KMS-11 (cell line): ENCODE data around the gene SPPL2A.

Source experiments
- H2AFZ ChIP-seq: fragments of 200-600 bp; sonication (generic); 2 replicates; pipeline ENCODE4 v1.6.1; 2016; ENCODE audit warnings: antibody characterized with exemption, mixed run types, low read depth
- H3K27ac ChIP-seq: fragments of 200-600 bp; sonication (generic); 2 replicates; pipeline ENCODE4 v1.6.1; 2016; ENCODE audit warnings: mild to moderate bottlenecking, mixed run types
- H3K27me3 ChIP-seq: fragments of 200-600 bp; sonication (generic); 2 replicates; pipeline ENCODE4 v1.6.1; 2017; ENCODE audit warnings: mild to moderate bottlenecking, low read depth, mixed run types, moderate library complexity; ENCODE audit not compliant: insufficient read depth
- H3K36me3 ChIP-seq: fragments of 200-600 bp; sonication (generic); 2 replicates; pipeline ENCODE4 v1.6.1; 2017; ENCODE audit warnings: mild to moderate bottlenecking, mixed run types; ENCODE audit not compliant: insufficient read depth
- H3K4me1 ChIP-seq: fragments of 200-600 bp; sonication (generic); 2 replicates; pipeline ENCODE4 v1.6.1; 2016; ENCODE audit warnings: mild to moderate bottlenecking, low read depth, mixed run types; ENCODE audit not compliant: poor library complexity, severe bottlenecking
- H3K4me2 ChIP-seq: fragments of 200-600 bp; sonication (generic); 2 replicates; pipeline ENCODE4 v1.7.0; 2016; ENCODE audit warnings: mild to moderate bottlenecking, mixed run types
- H3K4me3 ChIP-seq: fragments of 200-600 bp; sonication (generic); IDR thresholded peaks from 2 replicates; pipeline ENCODE4 v1.6.1; 2017; ENCODE audit warnings: low read depth, low read length, mixed read lengths; ENCODE audit not compliant: insufficient read depth
- H3K79me2 ChIP-seq: fragments of 200-600 bp; sonication (generic); 2 replicates; pipeline ENCODE4 v1.6.1; 2016; ENCODE audit warnings: low read depth, mixed run types; ENCODE audit not compliant: insufficient read depth
- H3K9ac ChIP-seq: fragments of 200-600 bp; sonication (generic); 2 replicates; pipeline ENCODE4 v1.6.1; 2016; ENCODE audit warnings: mild to moderate bottlenecking, mixed run types
- H4K20me1 ChIP-seq: fragments of 200-600 bp; sonication (generic); 2 replicates; pipeline ENCODE4 v1.6.1; 2016; ENCODE audit warnings: mild to moderate bottlenecking, mixed run types; ENCODE audit not compliant: insufficient read depth
- CTCF ChIP-seq: fragments of 200-600 bp; sonication (generic); conservative IDR thresholded peaks from 2 replicates; pipeline ENCODE4 v1.6.1; 2017; ENCODE audit warnings: low read depth, mild to moderate bottlenecking, antibody characterized with exemption, low read length, moderate library complexity, mixed read lengths

The SPPL2A gene

GRCh38 chr15:50786871-50787270 lies 21.4 kb upstream of the SPPL2A start:
- Histone ChIP-seq H3K9ac (no peak overlapping the region), H2AFZ (no peak overlapping the region), H3K27ac (no peak overlapping the region), H3K4me1 (no peaks in the 10 kb centered on the region), H4K20me1 (no peaks in the 10 kb centered on the region), H3K4me3 (no peak overlapping the region), H3K79me2 (no peaks in the 10 kb centered on the region), H3K4me2 (no peak overlapping the region), H3K36me3 (no peaks in the 10 kb centered on the region), H3K27me3 (no peaks in the 10 kb centered on the region)
- TF ChIP-seq CTCF: no peak

- no peak overlapping the region for H3K9ac ChIP-seq
- H3K4me1 ChIP-seq: no peaks in the 10 kb centered on the region
- H3K27me3 ChIP-seq: no peaks in the 10 kb centered on the region
- no peaks in the 10 kb centered on the region for H3K36me3 ChIP-seq
- H4K20me1 ChIP-seq: no peaks in the 10 kb centered on the region
- no peak overlapping the region for H3K4me2 ChIP-seq
- no peak overlapping the region for H3K4me3 ChIP-seq
- no peak for TF ChIP-seq CTCF
- H3K27ac ChIP-seq: no peak overlapping the region
- no peak overlapping the region for H2AFZ ChIP-seq
- H3K79me2 ChIP-seq: no peaks in the 10 kb centered on the region
Observed at GRCh38 chr15:50786438-50786837, 20.9 kb upstream of the SPPL2A start.

GRCh38 chr15:50783895-50784294 lies 18.4 kb upstream of the SPPL2A start:
- Histone ChIP-seq H2AFZ (no peak overlapping the region), H3K4me1 (no peaks in the 10 kb centered on the region), H4K20me1 (no peaks in the 10 kb centered on the region), H3K79me2 (no peaks in the 10 kb centered on the region), H3K4me3 (no peak overlapping the region), H3K4me2 (no peak overlapping the region), H3K9ac (no peak overlapping the region), H3K27ac (no peak overlapping the region), H3K36me3 (no peaks in the 10 kb centered on the region), H3K27me3 (no peaks in the 10 kb centered on the region)
- no peak for TF ChIP-seq CTCF

GRCh38 chr15:50783411-50783810 lies 17.9 kb upstream of the SPPL2A start:
- no peak overlapping the region for H3K4me2 ChIP-seq
- H3K79me2 ChIP-seq: no peaks in the 10 kb centered on the region
- no peaks in the 10 kb centered on the region for H3K36me3 ChIP-seq
- no peaks in the 10 kb centered on the region for H3K27me3 ChIP-seq
- no peak overlapping the region for H3K4me3 ChIP-seq
- no peak overlapping the region for H3K9ac ChIP-seq
- TF ChIP-seq CTCF: no peak
- no peaks in the 10 kb centered on the region for H4K20me1 ChIP-seq
- H3K27ac ChIP-seq: no peak overlapping the region
- no peaks in the 10 kb centered on the region for H3K4me1 ChIP-seq
- no peak overlapping the region for H2AFZ ChIP-seq

GRCh38 chr15:50778086-50778485 lies 12.6 kb upstream of the SPPL2A start:
- no peak overlapping the region for H3K4me3 ChIP-seq
- H3K4me1 ChIP-seq: peaks cover 10% of the 10 kb centered on the region
- no peaks in the 10 kb centered on the region for H3K36me3 ChIP-seq
- no peak overlapping the region for H3K27ac ChIP-seq
- no peak overlapping the region for H3K4me2 ChIP-seq
- no peak overlapping the region for H2AFZ ChIP-seq
- no peaks in the 10 kb centered on the region for H3K27me3 ChIP-seq
- H4K20me1 ChIP-seq: no peaks in the 10 kb centered on the region
- no peaks in the 10 kb centered on the region for H3K79me2 ChIP-seq
- no peak for TF ChIP-seq CTCF
- no peak overlapping the region for H3K9ac ChIP-seq
